Measurements from ENCODE around the gene SRRM3.

SRRM3 gene

GRCh38 chr7:76244781-76245391, 43.2 kb downstream of the SRRM3 start:
- DNase-seq (ENCODE audit: insufficient read length, low spot score): no peak
- FAIRE-seq: no peak
- TF ChIP-seq, protein P1, sequence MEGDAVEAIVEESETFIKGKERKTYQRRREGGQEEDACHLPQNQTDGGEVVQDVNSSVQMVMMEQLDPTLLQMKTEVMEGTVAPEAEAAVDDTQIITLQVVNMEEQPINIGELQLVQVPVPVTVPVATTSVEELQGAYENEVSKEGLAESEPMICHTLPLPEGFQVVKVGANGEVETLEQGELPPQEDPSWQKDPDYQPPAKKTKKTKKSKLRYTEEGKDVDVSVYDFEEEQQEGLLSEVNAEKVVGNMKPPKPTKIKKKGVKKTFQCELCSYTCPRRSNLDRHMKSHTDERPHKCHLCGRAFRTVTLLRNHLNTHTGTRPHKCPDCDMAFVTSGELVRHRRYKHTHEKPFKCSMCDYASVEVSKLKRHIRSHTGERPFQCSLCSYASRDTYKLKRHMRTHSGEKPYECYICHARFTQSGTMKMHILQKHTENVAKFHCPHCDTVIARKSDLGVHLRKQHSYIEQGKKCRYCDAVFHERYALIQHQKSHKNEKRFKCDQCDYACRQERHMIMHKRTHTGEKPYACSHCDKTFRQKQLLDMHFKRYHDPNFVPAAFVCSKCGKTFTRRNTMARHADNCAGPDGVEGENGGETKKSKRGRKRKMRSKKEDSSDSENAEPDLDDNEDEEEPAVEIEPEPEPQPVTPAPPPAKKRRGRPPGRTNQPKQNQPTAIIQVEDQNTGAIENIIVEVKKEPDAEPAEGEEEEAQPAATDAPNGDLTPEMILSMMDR (IDR thresholded peaks at IDR 0.05; ENCODE audit: insufficient read depth, missing control alignments): no peak

DNA sequence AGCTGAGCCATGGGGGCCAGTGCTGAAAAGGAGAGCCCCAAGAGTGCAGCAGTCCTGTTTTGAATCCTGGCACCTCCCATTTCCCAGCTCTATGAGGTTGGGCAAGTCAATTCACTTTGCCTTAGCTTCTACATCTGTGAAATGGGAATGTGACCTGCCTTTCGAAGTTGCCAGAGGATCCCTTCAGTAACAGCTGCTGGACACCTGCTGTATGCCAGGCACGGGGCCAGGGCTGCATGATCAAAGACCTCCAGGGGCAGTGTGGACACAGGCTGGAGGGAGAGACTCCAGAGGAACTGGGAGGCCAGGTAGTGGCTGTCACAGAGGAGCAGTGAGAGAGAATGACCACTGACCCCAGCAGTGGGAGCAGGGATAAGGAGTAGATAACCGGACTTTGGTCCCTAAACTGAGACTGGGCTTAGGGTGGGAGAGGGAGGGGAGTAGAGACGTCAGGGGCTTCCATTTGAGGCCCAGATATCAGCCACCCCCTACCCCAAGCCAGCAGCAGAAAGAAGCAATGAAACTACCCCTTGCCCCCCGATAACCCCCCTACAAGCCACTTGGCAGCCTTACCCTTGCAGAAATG, 45.2 kb downstream of the SRRM3 start:
- TF ChIP-seq, protein P1 (IDR thresholded peaks at IDR 0.05; ENCODE audit: insufficient read depth, missing control alignments): no peak
- FAIRE-seq (no peak), DNase-seq (ENCODE audit: insufficient read length, low spot score) (no peak)

GRCh38 chr7:76247938-76248337, 46.2 kb downstream of the SRRM3 start:
- FAIRE-seq (no peak), DNase-seq (ENCODE audit: insufficient read length, low spot score) (no peak)
- TF ChIP-seq, protein P1 (IDR thresholded peaks at IDR 0.05; ENCODE audit: insufficient read depth, missing control alignments): no peak

DNA sequence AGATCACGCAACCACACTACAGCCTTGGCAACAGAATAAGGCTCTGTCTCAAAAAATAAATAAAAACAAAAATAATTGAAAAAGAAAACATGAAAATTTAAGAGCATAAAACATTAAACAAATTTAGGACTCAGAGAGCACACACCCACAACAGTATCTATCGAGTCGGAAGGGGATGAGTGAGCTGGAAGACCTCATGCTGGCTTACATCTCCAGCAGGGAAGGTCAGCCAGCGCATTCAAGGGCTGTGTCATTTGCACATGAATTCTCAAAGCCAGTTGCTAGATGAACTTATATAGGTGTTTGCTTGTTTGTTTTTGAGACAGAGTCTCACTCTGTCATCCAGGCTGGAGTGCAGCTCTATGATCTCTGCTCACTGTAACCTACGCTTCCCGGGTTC, 50.3 kb downstream of the SRRM3 start:
- FAIRE-seq: no peak
- TF ChIP-seq, protein P1 (IDR thresholded peaks at IDR 0.05; ENCODE audit: insufficient read depth, missing control alignments): no peak

DNA sequence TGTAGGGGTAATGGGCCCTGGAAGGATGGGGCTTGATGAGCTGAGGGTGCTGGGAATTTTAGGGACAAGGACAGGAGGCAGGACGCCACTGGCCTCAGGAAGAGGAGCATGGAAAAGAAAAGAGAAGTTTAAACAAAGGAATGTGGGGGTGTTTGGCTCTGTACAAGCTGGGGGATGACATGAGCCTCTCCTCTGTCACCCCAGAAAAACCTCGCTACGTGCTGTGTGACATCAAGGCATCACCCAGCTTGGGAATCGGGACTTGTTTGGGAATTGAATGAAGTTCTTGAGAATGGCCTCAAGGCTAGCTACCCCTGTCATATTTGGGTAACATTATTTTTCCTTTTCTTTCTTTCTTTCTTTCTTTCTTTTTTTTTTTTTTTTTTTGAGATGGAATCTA, 53.1 kb downstream of the SRRM3 start:
- no peak for DNase-seq (ENCODE audit: insufficient read length, low spot score)
- FAIRE-seq: no peak
- TF ChIP-seq, protein P1 (IDR thresholded peaks at IDR 0.05; ENCODE audit: insufficient read depth, missing control alignments): no peak

More for the DNA sequence above, 50.3 kb downstream of the SRRM3 start:
- no peak for DNase-seq (ENCODE audit: insufficient read length, low spot score)

GRCh38 chr7:76257973-76258372, 56.3 kb downstream of the SRRM3 start:
- TF ChIP-seq, protein P1 (IDR thresholded peaks at IDR 0.05; ENCODE audit: insufficient read depth, missing control alignments): no peak
- FAIRE-seq (no peak), DNase-seq (ENCODE audit: insufficient read length, low spot score) (no peak)
